HG03108 (cell line): ENCODE results near the gene FAM53B.
A peak's percentile ranks its signal among the peaks of the same experiment; 100 is the strongest.

Experiments
- ATAC-seq: cut with Tn5 transposase; IDR thresholded peaks from one replicate; pipeline ENCODE4 v1.9.1; 2021; ENCODE audit warnings: moderate library complexity; ENCODE audit not compliant: unreplicated experiment

Gene FAM53B

GRCh38 chr10:124743191-124744101 is 732 bp downstream of the FAM53B start:
- no peak for ATAC-seq

DNA sequence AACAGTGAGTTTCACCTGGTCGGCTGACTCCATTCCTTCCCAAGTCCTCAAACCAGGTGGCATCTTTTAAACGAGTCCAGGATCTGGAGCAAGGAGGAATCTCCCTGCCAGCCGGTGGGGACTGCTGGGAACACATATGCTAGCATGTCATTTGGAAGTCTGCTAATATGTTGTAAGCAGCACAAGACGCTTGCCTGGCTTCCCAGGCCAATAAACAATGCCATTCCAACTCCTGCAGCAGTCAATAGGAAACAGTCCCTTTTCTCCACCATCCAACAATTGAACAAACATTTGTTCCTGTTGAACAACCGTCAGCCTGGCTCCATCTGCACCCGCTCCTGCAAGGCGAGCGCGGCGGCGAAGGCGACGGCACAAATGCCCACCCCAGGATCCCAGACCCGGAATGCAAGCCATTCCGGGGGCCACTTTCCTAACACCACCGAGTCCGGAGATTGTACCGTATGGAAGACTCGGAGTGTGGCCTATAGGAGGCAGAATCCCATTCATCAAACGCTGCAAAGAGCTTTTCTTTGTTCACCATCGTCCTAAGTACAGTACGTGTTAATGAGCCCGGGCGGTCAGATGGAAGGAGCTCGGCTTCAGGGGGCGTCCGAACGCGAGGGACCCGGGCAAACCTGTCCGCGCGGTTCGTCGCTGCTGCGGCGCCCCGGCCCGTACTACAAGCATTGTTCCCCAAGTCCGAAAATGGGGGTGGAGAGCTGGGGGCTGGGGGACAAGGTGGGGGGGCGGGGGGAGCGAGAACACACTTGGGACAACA is 1.6 kb downstream of the FAM53B start:
- no peak for ATAC-seq

DNA sequence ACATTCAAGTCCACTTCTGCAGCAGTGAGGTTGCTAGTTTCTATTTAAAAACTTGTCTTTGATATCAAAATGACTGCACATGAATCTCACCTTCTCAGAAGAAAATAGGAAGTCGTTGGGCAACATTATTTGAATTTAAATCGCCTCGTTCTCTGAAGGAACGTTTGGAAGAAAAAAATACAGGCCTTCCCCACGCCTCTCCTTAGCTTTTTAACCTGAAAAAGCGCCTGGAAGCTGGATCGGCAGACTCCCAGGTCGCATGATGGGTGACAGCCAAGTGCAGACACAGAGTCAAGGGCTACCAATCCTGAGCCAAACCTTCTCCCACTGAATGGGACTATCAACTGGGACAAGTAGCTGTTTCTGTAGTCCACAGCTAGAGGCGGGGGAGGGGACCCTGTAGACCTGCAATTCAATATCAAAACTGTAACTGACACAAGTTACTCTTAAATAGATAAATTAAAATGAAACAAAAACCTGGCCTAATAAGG is 2.2 kb downstream of the FAM53B start:
- no peak for ATAC-seq

GRCh38 chr10:124741281-124741921 is 2.8 kb downstream of the FAM53B start:
- peak; percentile 42 for ATAC-seq

DNA sequence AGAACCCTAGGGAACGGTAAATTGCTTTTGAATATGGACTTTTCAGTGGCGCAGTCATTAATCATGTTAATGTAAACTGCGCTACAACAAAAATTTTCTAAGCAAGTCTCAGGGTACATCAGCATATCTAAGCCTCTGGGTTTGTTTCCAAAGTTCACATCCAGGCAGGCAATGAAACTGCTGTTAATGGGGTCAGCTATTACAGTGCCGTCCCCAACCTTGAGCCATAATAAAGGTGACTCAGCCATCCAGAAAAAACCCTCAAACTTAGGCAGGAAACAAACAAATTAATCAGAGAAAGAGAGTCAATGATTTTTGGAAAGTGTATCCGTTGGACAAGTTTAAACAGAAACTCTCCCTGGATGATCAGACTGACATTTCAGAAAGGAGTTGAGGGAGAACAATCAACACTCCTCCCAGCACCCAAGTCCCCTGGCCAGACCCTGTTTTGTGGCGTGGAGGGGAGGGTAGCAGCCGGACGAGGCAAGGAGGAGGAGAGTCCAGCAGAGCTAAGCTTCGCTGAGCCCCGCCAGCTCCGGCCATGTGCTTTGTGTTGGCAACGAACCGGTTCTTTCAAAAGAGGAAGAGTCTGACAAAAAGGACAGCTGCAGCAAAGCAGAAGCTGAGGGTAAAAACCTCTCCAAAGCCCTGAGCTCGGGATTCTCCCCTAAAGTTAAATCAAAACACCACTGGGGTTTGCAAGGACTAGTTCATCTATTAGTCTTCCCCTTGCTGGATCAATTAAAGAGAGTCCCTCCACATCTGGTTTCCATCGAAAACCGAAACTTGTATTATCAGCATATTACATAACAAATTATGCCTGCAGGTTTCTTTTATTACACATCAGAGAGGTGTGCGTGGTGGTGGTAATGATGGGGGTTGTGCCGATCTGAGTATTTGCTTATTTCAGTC is 3.6 kb downstream of the FAM53B start:
- ATAC-seq = peak; percentile 16

GRCh38 chr10:124739986-124740368 is 4.2 kb downstream of the FAM53B start:
- no peak for ATAC-seq

DNA sequence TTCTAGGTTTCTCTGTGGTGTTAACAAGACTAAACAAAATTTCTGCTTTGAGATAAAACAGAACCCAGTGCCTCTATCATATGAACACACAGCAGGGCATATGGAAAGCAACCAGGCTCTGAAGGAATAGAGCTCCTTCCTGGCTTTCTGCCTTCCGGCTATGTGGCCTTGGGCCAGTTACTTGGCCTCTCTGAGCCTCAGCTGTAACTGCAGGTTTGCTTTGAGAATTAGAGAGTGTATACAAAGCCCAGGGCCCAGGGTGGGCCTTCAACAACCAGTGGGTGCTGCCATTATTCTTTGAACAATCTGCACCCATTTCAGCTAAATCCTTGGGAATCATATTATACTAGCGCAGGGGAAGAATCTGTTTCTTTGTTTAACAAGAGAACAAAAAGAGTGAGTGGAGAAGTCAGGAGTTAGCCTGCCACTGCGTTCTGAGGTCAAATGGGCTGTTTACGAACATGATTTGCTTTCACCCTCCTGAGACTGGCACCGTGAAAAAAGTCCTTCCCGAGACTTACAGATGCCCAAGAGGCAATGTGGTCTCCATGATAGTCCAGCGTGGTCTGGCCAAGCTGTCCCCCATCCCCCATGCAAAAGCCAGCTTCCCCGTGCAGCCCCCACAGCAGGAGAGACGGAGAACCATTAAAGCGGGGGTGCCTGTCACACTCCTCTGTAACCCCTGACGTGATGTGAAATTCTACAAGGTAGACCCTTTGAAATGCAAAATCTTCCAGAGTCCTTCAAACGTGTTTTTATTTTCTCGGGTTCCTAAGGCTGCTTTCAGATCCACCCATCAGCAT is 4.9 kb downstream of the FAM53B start:
- ATAC-seq = no peak

GRCh38 chr10:124738441-124738840 is 5.7 kb downstream of the FAM53B start:
- no peak for ATAC-seq

GRCh38 chr10:124737708-124738107 is 6.5 kb downstream of the FAM53B start:
- ATAC-seq = no peak

DNA sequence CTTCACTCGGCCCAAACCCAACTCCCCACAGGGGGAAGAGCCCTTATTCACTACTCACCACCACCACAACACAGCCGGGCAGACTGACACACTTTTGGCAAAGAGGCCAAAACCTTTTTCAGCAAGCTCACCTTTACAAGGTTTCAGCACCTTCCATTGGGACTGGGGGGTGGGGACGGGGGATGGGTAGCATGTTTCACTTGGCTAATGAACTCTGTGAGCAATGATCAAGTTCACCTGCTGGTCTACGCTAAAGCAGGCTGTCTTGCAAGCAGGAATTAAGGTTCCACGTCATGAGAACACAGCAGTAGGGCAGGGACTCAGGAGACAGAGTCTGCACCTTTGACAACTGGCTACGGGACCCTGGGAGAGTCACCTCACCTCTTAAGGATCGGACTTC is 7.0 kb downstream of the FAM53B start:
- ATAC-seq = no peak

DNA sequence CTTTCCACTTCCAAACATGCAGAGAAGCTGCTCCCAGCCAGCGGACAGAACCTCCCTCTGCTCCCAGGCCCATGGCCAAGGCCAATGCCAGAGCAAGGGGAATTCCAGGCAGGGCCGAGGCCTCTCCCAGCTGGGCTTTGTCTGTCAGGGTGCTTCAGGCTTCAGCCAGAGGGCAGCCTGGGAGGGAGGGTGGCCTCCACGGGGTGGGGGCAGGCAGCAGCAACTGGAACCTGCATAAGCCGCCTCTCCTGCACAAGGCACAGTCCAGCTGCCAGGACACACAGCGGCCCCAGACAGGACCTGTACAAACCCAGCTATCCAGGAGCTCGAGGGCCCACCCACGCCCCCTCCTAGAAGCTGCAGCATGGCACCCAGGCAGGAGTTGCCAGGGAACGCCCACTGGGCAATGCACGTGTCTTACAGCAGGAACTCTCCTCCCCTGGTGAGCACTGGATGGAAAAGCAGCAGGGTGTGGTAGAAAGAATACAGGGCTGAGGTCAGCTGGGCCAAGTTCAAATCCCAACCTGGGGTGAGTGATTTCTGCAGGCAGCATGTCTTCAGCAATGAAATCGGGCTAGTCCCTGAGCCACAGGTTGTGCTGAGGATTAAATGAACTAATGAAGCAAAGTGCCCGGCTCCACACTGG is 7.6 kb downstream of the FAM53B start:
- ATAC-seq = no peak

GRCh38 chr10:124735491-124736286 is 8.5 kb downstream of the FAM53B start:
- no peak for ATAC-seq

GRCh38 chr10:124734311-124735166 is 9.6 kb downstream of the FAM53B start:
- no peak for ATAC-seq

GRCh38 chr10:124733571-124734245 is 10.5 kb downstream of the FAM53B start:
- ATAC-seq = no peak

GRCh38 chr10:124732931-124733570 is 11.1 kb downstream of the FAM53B start:
- ATAC-seq = peak; percentile 57

DNA sequence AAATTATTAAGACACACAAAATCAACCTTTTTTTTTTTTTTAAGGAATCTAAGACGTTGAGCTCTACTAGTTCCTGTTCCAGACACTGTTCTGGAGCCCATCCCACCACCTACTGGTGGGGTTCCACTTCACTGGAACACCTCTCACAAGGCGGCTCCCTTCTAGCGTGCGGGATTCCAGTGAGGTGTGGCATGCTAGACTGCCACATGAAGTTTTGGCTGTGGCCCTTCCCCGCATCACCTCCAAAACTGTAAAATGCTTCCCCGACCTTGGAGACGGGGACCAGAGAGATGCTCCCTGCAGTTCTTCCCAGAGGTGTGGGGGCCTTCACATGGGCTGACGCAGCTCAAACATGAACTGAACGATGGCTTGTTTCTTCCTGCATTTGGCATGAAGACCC is 12.6 kb downstream of the FAM53B start:
- no peak for ATAC-seq
